NCI-H345 treated with DMSO at 0.1 percent for 48 hours (cell line): ENCODE results near the gene ITIH3.

Experiments
- DNase-seq: peaks from one replicate; lab custom pipeline; 2025; ENCODE audit not compliant: unreplicated experiment; lab: John Stamatoyannopoulos, UW

The ITIH3 gene

GRCh38 chr3:52843881-52844280 is 49.3 kb downstream of the ITIH3 start:
- no peak for DNase-seq

- no peak for DNase-seq
Measured at GRCh38 chr3:52844290-52844975, 49.8 kb downstream of the ITIH3 start.

- DNase-seq = no peak
Measured at GRCh38 chr3:52845157-52845556, 50.6 kb downstream of the ITIH3 start.

- DNase-seq = no peak
Measured at GRCh38 chr3:52845691-52846431, 51.3 kb downstream of the ITIH3 start.

DNA sequence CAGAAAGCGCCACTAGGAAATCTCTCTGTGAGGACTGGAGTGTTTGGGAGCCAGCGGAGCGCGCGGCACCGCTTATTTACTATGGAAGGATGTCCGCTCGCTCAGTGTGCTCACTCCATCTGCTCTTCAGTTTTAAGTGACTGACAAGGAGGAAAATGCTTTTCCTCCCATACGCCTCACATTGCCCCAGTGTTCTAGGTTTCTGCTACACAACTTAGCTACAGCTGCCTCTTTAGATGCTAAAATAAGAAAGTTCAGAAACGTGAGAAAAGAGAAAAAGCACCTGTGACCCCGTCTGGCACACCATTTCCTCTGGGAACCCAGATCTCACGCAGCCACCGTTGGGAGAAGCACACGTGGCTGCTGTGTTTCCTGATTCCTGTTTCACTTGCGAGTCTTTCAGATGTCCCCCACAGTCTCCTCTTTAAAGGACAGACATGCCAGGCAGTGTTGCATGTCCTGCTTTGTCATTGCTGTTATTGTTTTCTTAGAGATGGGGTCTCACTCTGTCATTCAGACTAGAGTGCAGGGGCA is 51.9 kb downstream of the ITIH3 start:
- no peak for DNase-seq

GRCh38 chr3:52847241-52847640 is 52.6 kb downstream of the ITIH3 start:
- DNase-seq = no peak

DNA sequence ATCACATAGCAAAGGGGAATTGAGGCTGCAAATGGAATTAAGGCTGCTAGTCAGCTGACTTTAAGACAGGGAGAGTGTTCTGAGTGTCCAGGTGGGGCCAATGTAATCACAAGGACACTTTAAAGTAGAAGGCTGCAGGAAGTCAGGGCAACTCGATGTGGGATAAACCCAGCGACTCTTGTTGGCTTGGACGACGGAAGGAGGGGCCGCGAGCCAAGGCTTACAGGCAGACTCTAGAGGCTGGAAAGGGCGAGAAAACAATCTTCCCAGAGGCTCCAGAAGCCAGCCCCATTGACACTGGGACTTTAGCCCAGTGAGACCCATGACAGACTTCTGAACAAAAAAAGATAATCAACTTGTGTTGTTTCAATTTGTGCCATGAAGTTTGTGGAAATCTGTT is 53.1 kb downstream of the ITIH3 start:
- no peak for DNase-seq

- DNase-seq = no peak
Measured at GRCh38 chr3:52848617-52849016, 54.0 kb downstream of the ITIH3 start.

DNA sequence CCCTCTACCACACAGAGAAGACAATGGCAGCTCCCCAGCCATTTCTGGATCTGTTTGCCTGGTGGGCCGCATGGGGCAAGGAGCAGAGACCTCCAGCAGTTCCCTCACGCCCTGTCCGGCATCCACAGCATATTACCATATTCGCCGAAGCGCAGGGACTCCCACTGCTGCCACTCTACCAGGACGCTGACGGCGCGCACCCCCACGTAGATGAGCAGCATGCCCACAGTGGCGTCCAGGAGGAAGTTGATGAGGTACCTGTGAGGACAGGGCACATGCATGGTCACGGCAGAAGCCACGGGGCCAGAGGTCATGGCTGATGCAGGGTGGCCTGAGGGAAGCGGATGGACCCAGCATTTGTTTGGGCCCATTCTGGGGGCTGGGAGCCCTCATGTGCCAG is 55.1 kb downstream of the ITIH3 start:
- DNase-seq = no peak

DNA sequence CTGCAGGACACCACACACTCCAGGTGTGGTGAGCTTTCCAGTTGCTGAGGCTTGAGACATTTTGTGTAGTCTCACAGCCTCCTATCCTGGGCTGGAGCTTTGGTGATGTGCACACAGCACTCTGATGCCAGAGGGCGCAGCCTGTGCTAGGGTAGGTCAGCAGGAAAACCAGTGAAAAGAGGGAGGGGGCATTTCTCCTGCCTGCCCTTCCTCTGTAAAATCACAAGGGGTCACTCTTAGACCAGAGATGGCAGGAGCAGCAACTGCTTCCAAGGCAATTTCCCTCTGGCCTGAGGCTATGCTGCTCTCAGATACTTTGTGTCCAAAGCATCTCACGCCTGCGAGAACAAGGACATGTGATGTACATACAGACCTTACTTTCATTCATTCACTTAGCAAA is 56.8 kb downstream of the ITIH3 start:
- DNase-seq = peak; percentile 5

DNA sequence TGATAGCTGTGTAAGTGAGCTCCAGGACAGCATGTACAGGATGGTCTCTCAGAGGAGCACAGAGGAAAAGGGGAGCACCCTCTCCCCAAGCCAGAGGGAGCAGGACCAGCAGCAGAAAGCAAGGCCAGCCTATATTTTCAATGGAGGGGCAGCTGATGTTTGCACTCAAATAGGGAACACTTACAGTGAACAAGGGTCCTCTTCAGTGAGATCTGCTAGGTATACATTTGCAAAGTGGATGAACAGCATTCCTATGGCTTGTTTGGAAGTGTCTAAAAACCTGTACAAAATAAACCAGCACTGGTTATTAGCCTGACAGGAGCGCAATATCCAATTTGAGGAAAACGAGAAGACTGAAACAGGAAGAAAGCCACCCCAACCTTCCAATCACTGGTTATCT is 57.8 kb downstream of the ITIH3 start:
- no peak for DNase-seq

- no peak for DNase-seq
Measured at GRCh38 chr3:52854013-52854412, 59.4 kb downstream of the ITIH3 start.

DNA sequence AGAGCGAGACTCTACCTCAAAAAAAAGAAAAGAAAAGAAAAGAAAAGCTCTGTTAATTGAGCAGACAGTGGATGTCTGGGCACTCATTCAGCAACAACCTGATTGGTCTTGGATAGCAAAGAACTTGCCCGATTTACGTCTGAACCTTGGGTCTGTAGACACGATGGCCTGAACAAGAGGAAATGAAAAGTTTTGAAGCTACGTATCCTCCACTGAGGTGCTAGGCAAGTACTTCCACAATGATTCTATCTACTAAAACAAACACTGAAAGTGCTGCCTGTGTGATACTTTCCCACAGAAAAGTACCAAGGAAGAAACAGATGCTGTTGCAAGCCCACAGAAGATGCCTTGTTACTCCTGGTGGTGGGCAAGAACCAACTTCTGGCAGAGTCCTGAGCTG is 62.1 kb downstream of the ITIH3 start:
- no peak for DNase-seq

- no peak for DNase-seq
Measured at GRCh38 chr3:52857133-52857532, 62.5 kb downstream of the ITIH3 start.

DNA sequence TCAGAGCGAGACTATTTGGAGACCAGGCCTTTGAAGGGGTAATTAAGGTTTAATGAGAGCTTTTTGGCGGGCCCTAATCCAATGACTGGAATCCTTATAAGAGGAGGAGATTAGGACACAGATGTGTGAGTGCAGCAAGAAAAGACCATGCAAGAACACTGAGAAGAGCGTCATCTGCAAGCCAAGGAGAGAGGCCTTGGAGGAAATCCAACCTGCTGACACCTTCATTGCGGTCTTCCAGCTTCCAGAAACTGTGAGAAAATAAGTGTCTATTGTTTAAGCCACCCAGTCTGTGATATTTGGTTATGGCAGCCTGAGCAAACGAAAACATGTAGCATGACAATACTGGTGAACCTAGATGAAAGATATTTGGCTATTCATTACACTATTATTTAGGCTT is 63.3 kb downstream of the ITIH3 start:
- DNase-seq = no peak
